HepG2 (cell line): ENCODE measurements around the gene SBK3. TPM values are rescaled to one million over a fixed set of nuclear protein-coding genes. Genes with fewer than 3 reads are reported as not detected.
A peak's percentile ranks its signal among the peaks of the same experiment; 100 is the strongest.

Experiments used
- ATAC-seq: fragments of 200-7000 bp; cut with Tn5 transposase; 3 replicates; pipeline ENCODE4 v1.9.1; 2020; ENCODE audit warnings: mild to moderate bottlenecking, moderate library complexity
- BruUV-seq: library from RNA; stranded (reverse); fragments of 400-500 nt; replicated peaks from 2 replicates; lab custom pipeline; 2021; lab: Mats Ljungman, UMichigan
- CTCF ChIA-PET: fragments of 300-600 bp; formaldehyde crosslinking; extraction: SDS; loops from one replicate; lab custom pipeline; 2021; ENCODE audit warnings: low total read pairs, inconsistent platforms, low intra/inter-chr PET ratio; lab: Yijun Ruan, JAX
- POLR2A ChIA-PET: fragments of 350-600 bp; sonication (Branson Sonifier 250); formaldehyde crosslinking; loops from one replicate; lab custom pipeline; 2020; ENCODE audit warnings: antibody characterized with exemption, inconsistent platforms; lab: Yijun Ruan, JAX
- DNase-seq: peaks from one replicate; pipeline ENCODE4 v3.0.0-alpha.2; 2015; ENCODE audit warnings: low spot score
- FAIRE-seq: peaks from 3 replicates; lab custom pipeline; 2011; peaks lifted over from hg19 to GRCh38; lab: Jason Lieb, UNC
- H2AFZ ChIP-seq: one replicate; pipeline ENCODE4 v1.6.1; 2011; ENCODE audit warnings: low read length, inconsistent platforms
- H3K27ac ChIP-seq: fragments of 300-600 bp; 3 replicates; pipeline ENCODE4 v1.8.0; 2011; ENCODE audit warnings: mixed run types, mild to moderate bottlenecking, mixed read lengths, low read length, inconsistent platforms; ENCODE audit not compliant: insufficient read depth; ENCODE audit errors: extremely low read length
- H3K27me3 ChIP-seq, 2 experiments: fragments of 200-600 bp in 1 of 2; 2 replicates in 1 of 2; 3 replicates in 1 of 2; pipeline versions ENCODE4 v1.6.0 to v1.8.0; 2011; ENCODE audit warnings: low read length in 2 of 2, mild to moderate bottlenecking in 2 of 2, moderate library complexity in 2 of 2, inconsistent platforms in 1 of 2; ENCODE audit not compliant: insufficient read depth in 2 of 2, control insufficient read depth in 1 of 2
- H3K36me3 ChIP-seq, 2 experiments: fragments of 200-600 bp in 1 of 2; replicated peaks in 1 of 2; 2 replicates in 1 of 2; 3 replicates in 1 of 2; pipeline versions ENCODE4 v1.5.1 to v1.8.0; 2011; ENCODE audit warnings: low read length in 2 of 2, inconsistent platforms in 1 of 2; ENCODE audit not compliant: insufficient read depth in 2 of 2, control insufficient read depth in 1 of 2
- H3K4me1 ChIP-seq: 2 replicates; pipeline ENCODE4 v1.5.1; 2012; ENCODE audit warnings: low read length, inconsistent platforms; ENCODE audit not compliant: insufficient read depth
- H3K4me2 ChIP-seq: 2 replicates; pipeline ENCODE4 v1.6.0; 2011; ENCODE audit warnings: low read depth, low read length, inconsistent platforms
- H3K4me3 ChIP-seq, 3 experiments: fragments of 200-600 bp in 1 of 3; sonication (generic), shearing (Covaris generic) in 1 of 3; replicated peaks in 1 of 3; 2 replicates each; pipeline ENCODE4 v1.5.1; 2011 to 2016; ENCODE audit warnings: low read length in 3 of 3, inconsistent platforms in 2 of 3, low read depth in 2 of 3, mild to moderate bottlenecking in 2 of 3, control low read depth in 1 of 3, mixed read lengths in 1 of 3; ENCODE audit not compliant: insufficient read depth in 1 of 3
- H3K79me2 ChIP-seq: one replicate; pipeline ENCODE4 v1.6.1; 2011; ENCODE audit warnings: low read length, inconsistent platforms; ENCODE audit not compliant: insufficient read depth
- H3K9ac ChIP-seq: 2 replicates; pipeline ENCODE4 v1.6.0; 2011; ENCODE audit warnings: mild to moderate bottlenecking, low read depth, low read length, inconsistent platforms; ENCODE audit not compliant: insufficient read depth
- H3K9me3 ChIP-seq: 2 replicates; pipeline ENCODE4 v1.5.1; 2012; ENCODE audit warnings: mild to moderate bottlenecking, low read length
- H4K20me1 ChIP-seq: 2 replicates; pipeline ENCODE4 v1.6.0; 2011; ENCODE audit warnings: inconsistent platforms, mild to moderate bottlenecking, low read length, moderate library complexity; ENCODE audit not compliant: insufficient read depth
- ARID3A ChIP-seq: IDR thresholded peaks from 2 replicates; pipeline ENCODE4 v1.6.1; 2012; ENCODE audit warnings: low read depth, low read length, improper control_type of control experiment
- ARNTL ChIP-seq: sonication (generic); formaldehyde crosslinking; IDR thresholded peaks from 2 replicates; pipeline ENCODE4 v1.4.0; 2020; ENCODE audit warnings: mild to moderate bottlenecking, missing genetic modification reagents
- JUNB ChIP-seq: sonication (generic); formaldehyde crosslinking; IDR thresholded peaks from 2 replicates; pipeline ENCODE4 v1.8.0; 2022; ENCODE audit warnings: missing genetic modification reagents, mild to moderate bottlenecking, borderline replicate concordance
- MAFF ChIP-seq: IDR thresholded peaks from 2 replicates; pipeline ENCODE4 v1.6.1; 2011; ENCODE audit warnings: low read depth, low read length, improper control_type of control experiment
- PRDM10 ChIP-seq: sonication (generic); formaldehyde crosslinking; IDR thresholded peaks from 2 replicates; pipeline ENCODE4 v1.4.0; 2020; ENCODE audit warnings: low read depth, missing genetic modification reagents
- SALL2 ChIP-seq: sonication (generic); formaldehyde crosslinking; IDR thresholded peaks from 2 replicates; pipeline ENCODE4 v1.8.1; 2023; ENCODE audit warnings: mild to moderate bottlenecking, missing genetic modification reagents, inconsistent platforms
- SOX5 ChIP-seq: IDR thresholded peaks from 2 replicates; pipeline ENCODE4 v1.6.1; 2016; ENCODE audit warnings: borderline replicate concordance
- ZBTB49 ChIP-seq: sonication (generic); formaldehyde crosslinking; IDR thresholded peaks from 2 replicates; pipeline ENCODE4 v1.4.0; 2020; ENCODE audit warnings: missing genetic modification reagents, borderline replicate concordance
- ZNF644 ChIP-seq: IDR thresholded peaks from 2 replicates; pipeline ENCODE4 v1.6.1; 2016; ENCODE audit warnings: low read depth
- ZNF781 ChIP-seq: sonication (generic); formaldehyde crosslinking; IDR thresholded peaks from 2 replicates; pipeline ENCODE4 v1.5.1; 2020; ENCODE audit warnings: borderline replicate concordance, mild to moderate bottlenecking, missing genetic modification reagents; ENCODE audit errors: not compliant biosample characterization
- ZNF788 ChIP-seq: sonication (generic); formaldehyde crosslinking; IDR thresholded peaks from 2 replicates; pipeline ENCODE4 v1.5.0; 2020; ENCODE audit warnings: mild to moderate bottlenecking, missing genetic modification reagents, borderline replicate concordance
- ZZZ3 ChIP-seq: sonication (generic); formaldehyde crosslinking; IDR thresholded peaks from 2 replicates; pipeline ENCODE4 v1.4.0; 2020; ENCODE audit warnings: missing genetic modification reagents, mild to moderate bottlenecking, borderline replicate concordance
- WGBS: methylation state at CpG from one replicate; pipeline ENCODE4 v1.1.6; 2017; ENCODE audit warnings: low lambda C conversion rate; 5-methylcytosine and 5-hydroxymethylcytosine counted together
- in situ Hi-C: cut with HindIII; loops from 2 replicates; pipeline ENCODE4 v1.10.0; 2017; ENCODE audit warnings: low pct_unique_long_range_greater_than_20kb; ENCODE audit not compliant: extremely low pct_ligation_motif_present
- intact Hi-C: fragments of 100-400 bp; cut with micrococcal nuclease; formaldehyde crosslinking; loops from one replicate; pipeline ENCODE4 v1.10.0; 2022; ENCODE audit not compliant: unreplicated experiment
- polyA plus RNA-seq, 8 experiments: library from polyadenylated mRNA; depleted of rRNA in 3 of 8; stranded (reverse) in 7 of 8; unstranded in 1 of 8; fragments of >200 nt; fragmentation: Illumina TruSeq in 4 of 8; extraction: Trizol in 4 of 8; gene quantifications; 2 replicates each; pipeline versions ENCODE4 v1.2.1 to v1.2.3, GENCODE V29; 2011 to 2016; ENCODE audit warnings: low read depth in 4 of 8, missing spikeins in 1 of 8, mixed read lengths in 1 of 8; ENCODE audit not compliant: insufficient read depth in 1 of 8
- total RNA-seq, 5 experiments: library from RNA; depleted of rRNA; stranded (reverse); fragments of >200 nt; fragmentation: Illumina TruSeq; extraction: Trizol; gene quantifications; 2 replicates each; pipeline ENCODE4 v1.2.3, GENCODE V29; 2016; ENCODE audit warnings: low read depth in 1 of 5

SBK3 gene
- total and polyA plus RNA-seq, 2 of the 13 experiments (the other 11 are each of a cell fraction or from before 2014, with no cell fraction given): 0.66 to 0.77 TPM

GRCh38 chr19:55581823-55582223, 36.5 kb upstream of the SBK3 start (continued):
- TF ChIP-seq SOX5 (peak; percentile 45; the same call in 1 of the 2 replicates), ZNF644 (CRISPR knock-in tag) (0 out of 2 replicates have a peak, but pooled peaks have one; percentile 11), ARID3A (peak; percentile 93), MAFF (0 out of 2 replicates have a peak, but pooled peaks have one; percentile 5)

GRCh38 chr19:55581145-55581822, 35.9 kb upstream of the SBK3 start:
- DNase-seq (peak; percentile 20), ATAC-seq (peak; percentile 18), FAIRE-seq (peak; percentile 30)
- intact Hi-C loops (loop anchor here (2.0 to 10.0 kb wide), 4 partner anchors 18 to 66 kb away; partner anchors contain the start of gene FIZ1), in situ Hi-C loops (no loop called here)
- peak overlapping the region; percentile 93 for H3K4me2 ChIP-seq
- 0 out of 5 replicates have a peak, but pooled peaks cover 0 to 8% of the 10 kb centered on the region in 2 experiments for H3K36me3 ChIP-seq
- BruUV-seq: no TSS peak
- no peaks in the 10 kb centered on the region; a peak in 1 of 5 replicates for H3K27me3 ChIP-seq
- H3K27ac ChIP-seq: peak overlapping the region; percentile 79
- no peaks in the 10 kb centered on the region for H3K9me3 ChIP-seq
- ChIA-PET POLR2A (interaction anchor here (1.0 to 2.6 kb wide), 7 partner anchors 18 to 120 kb away, joined by 3 to 45 read pairs (median 4); partner anchors contain the start of genes FIZ1, ISOC2, ZNF524 and ZNF628), CTCF (interaction anchor here (1.1 kb wide), 1 partner anchor 64 kb away, joined by 3 read pairs; no protein-coding TSS in a partner anchor)
- peaks cover 43% of the 10 kb centered on the region for H3K4me1 ChIP-seq
- no peak overlapping the region for H2AFZ ChIP-seq
- H4K20me1 ChIP-seq: no peaks in the 10 kb centered on the region
- peak overlapping the region; percentile 85 for H3K9ac ChIP-seq
- peak overlapping the region; percentile 88 to 97 (median 95); a peak in 5 of 6 replicates for H3K4me3 ChIP-seq
- WGBS: 0% methylated on average over 7 of the region's 12 CpGs
- peaks cover 9% of the 10 kb centered on the region for H3K79me2 ChIP-seq
- TF ChIP-seq SALL2 (CRISPR knock-in tag) (no peak), JUNB (CRISPR knock-in tag) (peak; percentile 63; the same call in 1 of the 2 replicates), ZZZ3 (no peak), PRDM10 (CRISPR knock-in tag) (no peak; the same call in 1 of the 2 replicates), ZNF788 (CRISPR knock-in tag) (peak; percentile 54; the same call in 1 of the 2 replicates), ZBTB49 (CRISPR knock-in tag) (peak; percentile 79; the same call in 1 of the 2 replicates), ARNTL (0 out of 2 replicates have a peak, but pooled peaks have one; percentile 47), ZNF781 (CRISPR knock-in tag) (peak; percentile 48)
